ENCODE results near the gene RSRP1.

DNA sequence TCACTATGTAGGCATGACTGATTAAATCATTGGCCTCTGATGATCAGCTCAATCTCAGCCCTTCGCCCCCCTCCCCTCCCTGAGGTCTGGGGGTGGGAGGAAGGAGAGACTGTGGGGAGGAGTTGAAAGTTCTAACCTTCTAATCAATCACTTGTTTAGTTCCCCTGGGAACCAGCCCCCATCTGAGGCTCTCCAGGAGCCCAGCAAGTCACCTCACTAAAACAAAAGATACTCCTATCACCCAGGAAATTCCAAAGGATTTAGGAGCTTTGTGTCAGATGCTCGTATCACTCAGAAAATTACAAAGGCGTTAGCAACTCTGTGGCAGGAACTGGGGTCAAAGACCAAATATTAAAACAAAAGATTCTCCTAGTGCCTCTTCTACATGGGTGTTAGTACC lies 36.5 kb downstream of the RSRP1 start:
- TF ChIP-seq, protein P1, sequence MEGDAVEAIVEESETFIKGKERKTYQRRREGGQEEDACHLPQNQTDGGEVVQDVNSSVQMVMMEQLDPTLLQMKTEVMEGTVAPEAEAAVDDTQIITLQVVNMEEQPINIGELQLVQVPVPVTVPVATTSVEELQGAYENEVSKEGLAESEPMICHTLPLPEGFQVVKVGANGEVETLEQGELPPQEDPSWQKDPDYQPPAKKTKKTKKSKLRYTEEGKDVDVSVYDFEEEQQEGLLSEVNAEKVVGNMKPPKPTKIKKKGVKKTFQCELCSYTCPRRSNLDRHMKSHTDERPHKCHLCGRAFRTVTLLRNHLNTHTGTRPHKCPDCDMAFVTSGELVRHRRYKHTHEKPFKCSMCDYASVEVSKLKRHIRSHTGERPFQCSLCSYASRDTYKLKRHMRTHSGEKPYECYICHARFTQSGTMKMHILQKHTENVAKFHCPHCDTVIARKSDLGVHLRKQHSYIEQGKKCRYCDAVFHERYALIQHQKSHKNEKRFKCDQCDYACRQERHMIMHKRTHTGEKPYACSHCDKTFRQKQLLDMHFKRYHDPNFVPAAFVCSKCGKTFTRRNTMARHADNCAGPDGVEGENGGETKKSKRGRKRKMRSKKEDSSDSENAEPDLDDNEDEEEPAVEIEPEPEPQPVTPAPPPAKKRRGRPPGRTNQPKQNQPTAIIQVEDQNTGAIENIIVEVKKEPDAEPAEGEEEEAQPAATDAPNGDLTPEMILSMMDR (IDR thresholded peaks at IDR 0.05): no peak
- TF ChIP-seq EP300 (IDR thresholded peaks at IDR 0.05) (no peak), POLR2AphosphoS5 (IDR thresholded peaks at IDR 0.05) (no peak), POLR2A (IDR thresholded peaks at IDR 0.05) (no peak)

All from gastroesophageal sphincter (tissue), 3 donors.